ENCODE measurements around the gene ZC3HAV1L.

- TF ChIP-seq CTCF (conservative IDR thresholded peaks at IDR 0.05) (no peak), EZH2 (IDR thresholded peaks at IDR 0.05; ENCODE audit: low read depth) (no peak)
Measured at GRCh38 chr7:139023076-139023475, 12.8 kb downstream of the ZC3HAV1L start.
